Effector CD4-positive, alpha-beta T cell (primary cell): ENCODE measurements around the gene PRPF31.

ENCODE experiments used
- DNase-seq: peaks from one replicate; pipeline ENCODE4 v3.0.0-alpha.2; 2020

Gene PRPF31

DNA sequence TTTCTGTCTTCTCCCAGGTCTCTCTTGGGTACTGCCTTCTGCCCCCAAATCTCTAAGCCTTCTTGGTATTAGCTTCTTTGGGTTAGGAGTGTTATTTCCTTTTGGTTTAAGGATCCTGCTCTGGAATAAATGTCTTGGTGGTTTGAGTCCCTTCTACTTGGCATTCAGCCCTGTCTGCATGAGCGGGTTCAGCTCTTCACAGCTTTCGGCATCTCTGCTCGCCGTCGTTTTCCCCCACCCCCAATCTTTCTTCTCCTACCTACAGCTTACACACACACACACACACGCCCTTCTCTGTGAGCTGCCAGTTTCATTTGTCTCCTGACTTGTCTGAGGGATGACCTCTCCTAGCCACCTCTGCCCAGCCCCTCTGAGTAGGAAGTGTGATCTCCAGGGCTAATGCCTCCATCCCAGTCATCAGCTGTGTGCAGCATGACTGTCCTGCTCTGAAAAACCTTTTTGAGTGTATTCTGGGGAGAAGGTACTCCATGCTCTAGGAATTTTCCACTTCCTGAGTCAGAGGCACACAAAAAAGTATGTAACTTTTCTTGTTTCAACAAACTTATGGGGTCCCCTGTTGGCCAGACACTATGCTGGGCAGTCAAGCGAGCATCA, 26.7 kb downstream of the PRPF31 start:
- no peak for DNase-seq

DNA sequence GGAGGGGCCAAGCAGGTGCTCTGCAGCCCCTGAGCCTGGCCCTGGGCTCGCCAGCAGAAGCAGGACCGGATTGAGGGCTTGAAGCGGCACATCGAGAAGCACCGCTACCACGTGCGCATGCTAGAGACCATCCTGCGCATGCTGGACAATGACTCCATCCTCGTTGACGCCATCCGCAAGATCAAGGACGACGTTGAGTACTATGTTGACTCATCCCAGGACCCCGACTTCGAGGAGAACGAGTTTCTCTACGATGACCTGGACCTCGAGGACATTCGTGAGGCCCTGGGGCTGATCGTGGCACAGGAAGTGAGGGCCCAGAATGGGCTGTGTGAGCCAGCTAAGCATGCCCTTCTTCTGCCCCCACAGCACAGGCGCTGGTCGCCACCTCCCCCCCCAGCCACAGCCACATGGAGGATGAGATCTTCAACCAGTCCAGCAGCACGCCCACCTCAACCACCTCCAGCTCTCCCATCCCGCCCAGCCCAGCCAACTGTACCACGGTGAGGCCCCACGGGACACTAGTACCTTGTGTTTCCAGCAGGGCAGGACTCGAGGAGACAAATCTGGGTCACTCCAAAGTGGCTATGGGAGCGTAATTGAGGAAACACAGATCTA, 30.1 kb downstream of the PRPF31 start:
- no peak for DNase-seq

DNA sequence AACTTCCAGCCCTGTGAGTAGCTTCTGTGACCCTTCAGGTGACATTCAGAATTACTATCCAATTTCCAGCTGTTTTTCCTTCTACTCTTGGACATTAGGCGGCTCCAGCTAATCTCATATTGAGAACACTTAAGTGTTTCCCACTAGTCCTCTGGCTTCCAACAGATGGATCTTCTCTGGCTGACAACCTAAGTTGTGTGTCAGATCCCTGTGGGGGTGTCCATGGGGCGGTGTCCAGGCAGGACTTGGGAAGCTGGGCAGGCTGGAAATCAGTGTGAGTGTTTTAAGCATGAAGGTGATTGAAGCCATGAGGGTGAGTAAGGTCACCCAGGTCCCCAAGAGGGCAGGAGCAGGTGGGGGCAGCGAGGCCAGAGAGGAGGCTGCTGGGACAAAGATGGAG, 32.1 kb downstream of the PRPF31 start:
- no peak for DNase-seq

DNA sequence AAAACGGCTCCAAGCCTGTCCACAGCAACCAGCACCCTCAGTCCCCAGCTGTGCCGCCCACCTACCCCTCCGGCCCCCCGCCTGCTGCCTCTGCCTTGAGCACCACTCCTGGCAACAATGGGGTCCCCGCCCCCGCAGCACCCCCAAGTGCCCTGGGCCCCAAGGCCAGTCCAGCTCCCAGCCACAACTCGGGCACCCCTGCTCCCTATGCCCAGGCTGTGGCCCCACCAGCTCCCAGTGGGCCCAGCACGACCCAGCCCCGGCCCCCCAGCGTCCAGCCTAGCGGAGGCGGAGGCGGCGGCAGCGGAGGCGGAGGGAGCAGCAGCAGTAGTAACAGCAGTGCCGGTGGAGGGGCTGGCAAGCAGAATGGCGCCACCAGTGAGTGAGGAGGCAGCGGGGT, 32.6 kb downstream of the PRPF31 start:
- DNase-seq: no peak

DNA sequence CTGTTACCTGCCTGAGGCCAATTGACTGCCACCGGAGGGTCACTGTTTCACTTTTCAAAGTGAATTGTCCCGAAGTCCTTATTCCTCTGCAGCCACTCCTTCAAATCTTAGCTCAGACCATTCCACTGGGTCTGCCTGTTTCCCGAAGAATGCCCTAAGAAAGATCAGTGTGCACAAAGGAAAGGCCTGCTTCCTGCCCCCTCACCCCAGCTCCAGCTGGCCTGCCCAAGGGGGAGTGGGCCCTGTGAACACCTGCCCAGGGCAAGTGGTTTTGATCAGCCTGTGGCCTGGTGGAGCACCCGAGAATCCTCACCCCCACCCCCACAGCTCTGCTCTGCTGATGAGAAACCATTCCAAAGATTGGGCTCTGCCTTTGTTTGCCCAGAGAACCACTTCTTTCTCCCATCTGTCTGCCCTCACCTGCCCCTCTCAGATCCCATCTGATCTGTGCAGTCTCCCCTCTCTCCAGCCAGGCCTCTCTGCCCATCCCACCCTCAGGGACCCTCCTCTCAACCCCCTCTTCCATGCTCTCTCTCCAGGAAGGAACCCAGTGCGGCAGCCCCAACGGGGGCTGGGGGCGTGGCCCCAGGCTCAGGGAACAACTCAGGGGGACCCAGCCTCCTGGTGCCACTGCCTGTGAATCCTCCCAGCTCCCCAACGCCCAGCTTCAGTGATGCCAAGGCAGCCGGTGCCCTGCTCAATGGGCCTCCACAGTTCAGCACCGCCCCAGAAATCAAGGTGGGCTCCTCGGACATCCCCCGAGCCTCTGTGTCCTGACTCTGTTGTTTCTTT, 33.7 kb downstream of the PRPF31 start:
- no peak for DNase-seq

DNA sequence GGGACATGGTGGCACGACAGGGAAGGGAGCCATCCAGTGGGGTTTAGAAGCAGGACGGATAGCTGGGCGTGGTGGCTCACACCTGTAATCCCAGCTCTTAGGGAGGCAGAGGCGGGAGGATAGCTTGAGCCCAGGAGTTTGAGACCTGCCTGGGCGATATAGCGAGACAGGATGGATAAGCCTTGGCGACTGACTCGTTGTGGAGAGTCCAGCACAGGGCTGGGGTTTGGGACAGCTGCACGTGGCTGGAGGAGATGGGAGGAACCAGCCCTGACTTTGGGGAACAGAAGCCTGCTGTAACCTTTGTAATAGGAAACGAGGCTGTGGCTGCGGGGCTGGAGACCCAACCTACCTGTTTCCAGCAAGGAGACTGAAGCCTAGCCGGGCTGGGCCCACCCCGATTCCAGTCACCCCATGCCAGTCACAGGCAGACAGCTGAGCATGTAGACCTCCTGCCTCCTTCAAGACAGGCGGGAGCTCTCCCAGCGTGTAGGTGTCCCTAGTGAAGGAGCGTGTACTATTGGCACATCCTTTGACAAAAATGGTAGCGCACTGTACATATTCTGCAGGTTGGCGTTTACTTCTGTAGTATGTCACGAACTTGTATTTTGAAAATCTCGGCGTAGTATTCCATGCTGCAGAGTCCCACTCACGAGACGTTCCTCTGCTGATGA, 35.9 kb downstream of the PRPF31 start:
- no peak for DNase-seq

DNA sequence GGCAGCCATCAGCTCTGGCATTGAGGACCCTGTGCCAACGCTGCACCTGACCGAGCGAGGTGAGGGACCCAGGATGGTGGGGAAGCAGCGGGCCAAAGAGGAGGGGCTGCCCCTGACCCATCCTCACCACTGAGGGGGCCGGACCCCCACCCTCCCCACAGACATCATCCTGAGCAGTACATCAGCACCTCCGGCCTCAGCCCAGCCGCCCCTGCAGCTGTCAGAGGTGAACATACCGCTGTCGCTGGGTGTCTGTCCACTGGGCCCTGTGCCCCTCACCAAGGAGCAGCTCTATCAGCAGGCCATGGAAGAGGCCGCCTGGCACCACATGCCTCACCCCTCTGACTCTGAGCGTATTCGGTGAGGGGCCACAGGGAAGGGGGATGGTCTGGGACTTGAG, 36.7 kb downstream of the PRPF31 start:
- DNase-seq: no peak

DNA sequence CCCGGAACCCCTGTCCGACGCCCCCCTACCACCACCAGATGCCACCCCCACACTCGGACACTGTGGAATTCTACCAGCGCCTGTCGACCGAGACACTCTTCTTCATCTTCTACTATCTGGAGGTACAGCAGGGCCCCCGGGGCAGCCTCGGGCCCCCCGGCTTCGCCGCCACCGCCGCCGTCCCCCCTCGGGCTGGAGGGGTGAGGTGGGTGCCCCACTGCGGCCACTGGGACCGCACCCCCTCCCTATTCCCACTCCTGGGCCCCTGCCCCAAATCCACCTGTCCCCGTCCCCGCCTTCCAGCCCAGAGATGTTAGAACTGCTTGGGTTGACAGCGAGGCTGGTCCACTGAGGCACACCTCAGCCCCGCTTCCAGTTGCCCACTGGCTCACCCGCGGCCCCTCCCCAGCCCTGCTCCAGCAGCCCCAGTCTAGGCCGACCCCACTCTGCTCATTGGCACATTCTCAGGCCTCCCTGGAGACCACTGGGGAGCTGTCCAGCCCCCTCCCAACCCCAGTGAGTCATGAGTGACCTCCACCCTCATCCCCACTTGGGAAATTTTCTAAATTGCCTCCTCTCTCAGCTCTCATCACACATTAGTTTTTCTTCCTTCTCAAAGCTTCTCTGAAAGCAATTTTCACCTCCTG, 37.4 kb downstream of the PRPF31 start:
- no peak for DNase-seq

DNA sequence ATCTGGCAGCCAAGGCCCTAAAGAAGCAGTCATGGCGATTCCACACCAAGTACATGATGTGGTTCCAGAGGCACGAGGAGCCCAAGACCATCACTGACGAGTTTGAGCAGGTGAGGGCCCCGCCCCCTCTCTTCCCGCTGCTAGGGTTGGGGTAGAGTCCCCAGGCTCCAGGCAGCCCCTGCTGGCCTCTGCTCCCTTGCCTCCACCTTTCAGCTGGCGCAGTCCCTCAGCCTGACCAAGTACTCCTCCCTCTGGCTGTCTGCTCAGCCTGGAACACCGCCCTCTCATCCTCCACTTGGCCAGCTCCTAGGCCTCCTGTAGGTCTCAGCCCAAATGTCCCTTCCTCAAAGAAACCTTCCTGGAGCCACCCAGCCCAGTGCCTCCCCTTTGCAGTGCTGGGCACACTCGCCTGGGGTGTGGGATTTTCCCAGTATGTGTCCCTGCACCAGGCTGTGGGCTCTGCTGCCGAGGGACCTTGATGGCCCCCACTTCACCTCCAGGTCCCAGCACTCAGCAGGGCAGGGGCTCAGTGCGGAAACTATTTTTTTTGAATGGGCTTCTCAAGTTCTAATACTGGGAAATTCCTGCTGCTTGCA, 38.3 kb downstream of the PRPF31 start:
- no peak for DNase-seq

DNA sequence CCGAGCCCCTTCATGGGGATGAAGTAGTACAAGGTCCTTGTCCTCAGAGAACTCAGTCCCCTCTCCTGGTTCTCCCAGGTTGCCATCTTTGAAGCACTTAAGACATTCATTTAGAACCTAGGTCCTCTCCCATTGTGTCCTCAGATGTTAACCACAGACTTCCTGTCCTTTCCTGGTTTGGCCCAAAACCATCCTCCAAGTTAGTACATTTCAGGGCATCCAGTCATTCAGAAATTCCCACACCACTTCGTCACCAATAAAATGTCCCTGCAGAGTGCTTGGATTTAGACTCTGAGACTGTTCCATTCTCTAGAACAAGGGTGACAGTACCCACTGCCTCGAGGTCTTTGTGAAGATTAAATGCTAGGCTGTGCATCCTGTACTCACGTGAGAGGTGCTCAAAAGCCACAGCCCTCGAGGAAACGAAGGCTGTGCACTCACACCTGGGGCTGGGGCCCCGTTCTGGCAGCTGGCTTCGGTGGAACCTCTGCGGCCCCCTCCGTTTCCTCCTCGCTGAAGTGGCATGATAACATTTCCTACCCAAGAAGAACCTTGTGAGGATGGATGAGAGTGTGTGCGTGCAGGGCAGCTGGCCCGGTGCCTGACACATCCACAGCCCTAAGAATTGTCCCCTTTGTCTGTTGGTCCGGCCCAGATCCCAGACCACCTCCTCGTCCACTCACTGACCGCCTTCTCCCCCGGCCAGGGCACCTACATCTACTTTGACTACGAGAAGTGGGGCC, 39.2 kb downstream of the PRPF31 start:
- DNase-seq: no peak

DNA sequence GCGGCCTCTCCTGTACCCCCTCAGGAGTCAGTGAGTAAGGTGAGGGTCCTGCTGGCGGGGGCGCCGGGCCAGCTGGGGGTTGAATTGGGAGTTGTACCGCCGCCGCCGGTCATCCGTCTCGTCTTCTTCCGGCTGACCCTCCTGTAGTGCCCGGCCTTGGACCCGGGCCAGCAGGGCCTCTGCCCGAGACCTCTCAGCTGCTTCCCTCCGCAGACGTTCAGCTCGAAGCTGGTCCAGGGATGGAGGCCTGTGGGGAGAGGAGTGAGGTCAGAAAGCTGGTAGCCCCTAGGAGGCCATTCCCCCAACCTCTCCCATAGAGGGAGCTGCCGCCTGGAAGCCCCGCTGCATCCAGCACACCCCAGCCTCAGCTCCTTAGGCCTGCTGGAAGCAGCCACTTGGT, 40.1 kb downstream of the PRPF31 start:
- no peak for DNase-seq

DNA sequence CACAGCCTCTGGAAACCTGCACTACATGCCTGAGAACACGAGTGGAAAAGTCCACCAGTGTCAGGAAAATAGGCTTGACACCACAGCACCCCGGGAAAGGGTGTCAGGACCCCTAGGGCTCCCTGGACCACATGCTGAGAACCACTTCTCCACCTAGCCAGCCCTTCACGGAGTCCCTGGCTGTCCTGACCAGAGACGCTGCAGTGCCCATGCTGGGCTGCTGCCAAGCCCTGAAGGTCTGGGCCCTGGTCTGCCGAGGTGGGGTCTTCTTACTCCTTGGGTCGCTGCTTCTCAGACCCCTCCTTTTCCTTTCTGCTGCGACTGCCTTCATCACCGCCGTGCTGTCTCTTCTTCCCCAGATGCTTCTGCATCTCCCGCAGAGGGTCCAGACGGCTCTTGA, 40.9 kb downstream of the PRPF31 start:
- DNase-seq: no peak

DNA sequence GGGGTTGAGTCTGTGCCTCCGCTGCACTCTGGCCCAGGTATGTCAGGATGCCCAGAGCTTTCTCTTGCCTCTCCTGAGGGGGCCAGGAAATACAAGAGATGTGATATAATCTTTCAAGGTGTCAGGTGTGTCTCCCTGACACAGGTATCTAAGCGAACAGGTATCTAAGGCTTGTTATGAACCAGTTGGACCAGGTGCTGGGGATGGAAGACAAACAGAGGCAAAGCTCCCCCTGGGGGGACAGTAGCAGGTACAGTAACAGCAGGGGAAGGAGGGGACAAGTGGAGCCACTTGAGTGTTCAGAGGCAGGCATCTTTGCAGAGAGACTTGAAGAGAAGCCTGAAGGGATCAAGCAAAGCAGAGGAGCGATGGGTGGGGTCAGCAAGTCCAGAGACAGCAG, 41.4 kb downstream of the PRPF31 start:
- DNase-seq: no peak

DNA sequence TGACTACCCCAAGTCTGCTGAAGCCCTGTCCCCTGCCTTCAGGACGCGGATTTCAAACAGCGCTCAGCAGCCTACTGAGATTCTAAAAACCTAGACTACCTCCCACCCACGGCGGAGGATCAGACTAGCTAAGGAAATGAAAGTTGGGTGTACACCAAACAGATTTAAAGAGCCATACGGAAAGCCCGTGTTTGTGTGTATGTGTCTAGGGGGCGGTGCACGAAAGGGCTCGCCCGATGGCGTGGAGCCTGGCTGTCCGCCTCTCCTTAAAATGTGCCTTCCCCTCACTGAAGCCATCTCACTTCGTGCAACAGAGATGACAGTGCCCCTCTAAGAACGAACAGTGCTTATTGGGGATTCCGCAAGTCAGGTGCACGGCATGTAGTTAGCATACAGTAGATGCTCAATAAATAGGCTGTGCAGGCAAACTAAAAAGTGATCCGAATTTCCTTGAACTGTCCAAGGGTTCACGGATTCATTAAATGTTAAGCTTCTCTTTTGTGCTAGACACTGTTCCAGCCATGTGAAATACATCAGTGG, 43.3 kb downstream of the PRPF31 start:
- DNase-seq: no peak

DNA sequence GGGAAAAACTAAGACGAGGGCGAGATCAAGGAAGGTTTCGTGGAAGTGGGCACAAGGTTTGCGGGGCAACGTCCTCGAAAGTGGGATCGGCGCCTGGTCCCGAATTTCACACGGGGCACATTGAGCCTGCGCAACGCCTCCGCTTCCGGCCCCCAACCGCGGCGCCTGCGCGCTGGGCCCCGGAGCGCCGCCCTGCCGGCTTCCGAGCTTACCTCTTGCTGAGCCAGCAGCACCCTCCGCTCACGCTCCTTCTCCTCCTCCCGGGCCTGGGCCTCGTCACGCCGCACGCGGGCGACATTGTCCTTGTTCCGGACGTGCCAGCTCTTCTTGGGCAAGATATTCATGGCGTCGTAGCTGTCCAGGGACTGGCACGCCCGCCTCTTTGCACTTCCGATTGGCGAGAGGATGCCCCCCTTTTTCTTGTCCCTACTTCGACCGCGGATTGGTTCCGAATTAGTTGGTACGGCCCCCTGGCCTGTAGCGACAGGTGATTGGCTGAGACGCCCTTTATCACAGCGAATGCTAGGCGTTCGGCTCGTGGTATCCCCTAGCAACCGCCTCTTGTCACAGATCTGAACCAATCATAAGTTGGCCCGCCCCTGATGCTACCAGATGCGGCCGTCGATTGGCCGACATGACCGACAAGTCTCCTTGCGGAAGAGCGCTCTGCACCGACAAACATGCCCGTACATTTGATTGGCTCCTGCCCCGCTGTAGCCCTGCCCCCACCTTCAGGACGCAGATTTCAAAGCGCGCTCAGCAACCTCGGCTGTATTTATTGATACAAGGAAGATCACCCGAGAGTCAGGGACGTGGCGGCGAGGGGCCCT, 44.0 kb downstream of the PRPF31 start, which contains the start of gene LENG1:
LENG1 (minus strand) TSS at position 370 of the 830 bp plus-strand sequence; CDS start at position 344, 26 bp downstream.
- peak; percentile 99 for DNase-seq

DNA sequence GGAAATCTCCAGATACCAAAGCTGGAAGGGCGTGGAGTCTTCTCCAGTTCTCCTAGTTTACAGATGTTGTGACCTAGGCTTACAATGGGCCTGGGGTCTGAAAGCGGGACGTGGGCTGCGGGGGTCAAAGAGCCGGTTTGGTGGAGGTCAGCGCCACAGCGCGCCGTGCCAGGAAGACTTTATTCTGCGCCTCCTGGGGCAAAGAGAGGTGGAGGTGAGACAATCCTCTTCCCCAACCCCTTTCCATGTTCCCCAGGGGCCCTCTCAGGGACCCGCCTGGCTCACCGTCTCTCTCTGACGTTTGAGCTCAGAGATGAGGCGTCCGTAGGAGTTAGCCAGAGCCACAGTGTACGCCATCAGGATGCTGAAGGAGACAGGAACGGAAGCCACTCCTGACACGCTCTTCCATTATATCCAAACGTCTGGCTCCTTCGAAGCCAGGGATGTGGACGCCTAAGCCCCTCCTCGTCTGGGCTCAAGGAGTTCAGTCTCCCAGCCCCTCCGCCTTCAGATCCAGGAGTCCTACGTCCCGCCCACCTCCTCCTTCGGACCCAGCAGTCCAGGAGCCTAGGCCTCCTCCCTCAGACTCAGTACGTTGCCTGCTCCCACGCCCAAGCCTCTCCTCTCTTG, 44.7 kb downstream of the PRPF31 start:
- DNase-seq: no peak

DNA sequence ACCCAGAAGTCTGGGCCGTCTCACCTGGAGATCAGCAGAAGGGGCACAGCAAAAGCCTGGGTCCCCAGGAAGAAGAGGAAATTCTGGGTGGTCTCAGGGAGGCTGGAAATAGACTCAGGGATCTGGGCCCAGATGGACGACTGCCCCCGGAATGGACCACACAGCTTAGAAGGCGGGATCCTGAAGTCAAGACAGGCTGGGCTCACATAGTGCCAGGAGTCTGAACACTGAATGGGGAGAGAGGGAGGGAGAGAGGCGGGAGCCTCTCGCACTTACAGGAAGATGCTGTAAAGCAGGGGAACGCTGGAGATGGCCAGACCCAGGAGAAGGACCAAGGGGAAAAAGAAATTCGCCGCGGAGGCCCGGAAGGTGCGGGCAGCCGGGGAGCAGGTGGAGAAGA, 45.3 kb downstream of the PRPF31 start:
- no peak for DNase-seq

DNA sequence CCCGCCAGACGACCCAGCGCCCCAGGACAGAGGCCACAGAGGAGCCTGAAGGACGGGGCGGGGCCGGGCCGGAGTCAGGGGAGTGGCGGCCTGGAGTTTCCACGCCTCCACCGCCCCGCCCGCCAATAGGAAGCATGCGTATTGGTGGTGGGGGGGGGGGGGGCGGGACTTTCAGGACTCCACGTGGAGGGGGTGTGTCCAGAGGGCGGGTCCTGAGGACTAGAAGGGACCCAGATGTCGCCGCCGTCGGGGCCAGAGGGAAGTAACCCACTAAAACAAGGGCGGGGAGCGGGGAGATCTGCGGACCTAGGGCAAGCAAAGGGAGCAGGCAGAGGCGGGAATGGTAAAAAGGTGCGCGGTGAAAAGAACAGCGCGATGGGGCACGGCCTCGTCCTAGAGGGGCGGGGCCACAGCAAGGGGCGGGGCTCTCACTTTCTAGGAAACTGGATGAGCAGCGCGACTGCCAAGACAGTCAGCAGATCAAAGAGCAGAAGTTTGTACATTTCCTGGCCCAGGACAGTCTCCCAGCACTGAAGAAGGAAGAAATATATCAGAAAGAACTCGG, 46.8 kb downstream of the PRPF31 start:
- DNase-seq: peak; percentile 70

DNA sequence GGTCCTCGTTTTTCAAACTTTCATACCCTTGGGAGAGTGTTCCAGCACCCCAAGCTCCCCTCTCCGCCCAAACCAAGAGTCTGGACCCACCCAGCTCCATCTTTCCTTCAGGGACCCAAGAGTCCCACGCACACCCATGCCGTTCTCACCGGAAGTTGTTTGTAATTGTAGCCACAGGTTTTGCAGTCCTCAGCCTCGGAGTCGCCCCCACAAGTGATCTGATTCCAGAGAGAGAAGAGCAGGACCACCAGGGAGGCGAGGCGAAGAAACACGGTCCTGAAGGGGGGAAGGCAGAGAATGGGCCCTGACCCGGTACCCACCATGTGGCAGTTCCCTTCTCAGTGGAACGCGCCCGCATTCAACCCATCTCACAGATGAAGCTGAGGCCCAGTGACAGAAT, 47.3 kb downstream of the PRPF31 start:
- DNase-seq: no peak
